ENCODE data around the gene GGT7. TPM values are rescaled to one million over a fixed set of nuclear protein-coding genes. Genes with fewer than 3 reads are reported as not detected.
"Not testable (repeated sequence)": the region's sequence is repeated elsewhere in the genome, so short reads cannot be mapped to it uniquely, and the experiment has no call there.

Gene GGT7
- total RNA-seq, 1 experiment from 2014 or later: 27.7 TPM

GRCh38 chr20:34904202-34904621, 31.6 kb upstream of the GGT7 start:
- Mint-ChIP-seq H3K4me1 (no peaks in the 10 kb centered on the region), H3K36me3 (peaks cover 7% of the 10 kb centered on the region), H3K27me3 (ENCODE audit: low read depth) (no peaks in the 10 kb centered on the region), H3K4me3 (no peak overlapping the region), H3K27ac (no peak overlapping the region; the same call in 1 of the 2 replicates), H3K9me3 (peaks cover 4% of the 10 kb centered on the region)
- TF ChIP-seq TEAD1 (CRISPR knock-in tag; IDR thresholded peaks at IDR 0.05) (no peak), CTCF (IDR thresholded peaks at IDR 0.05) (no peak), ELF4 (CRISPR knock-in tag; IDR thresholded peaks at IDR 0.05; ENCODE audit: low read depth) (no peak), E2F4 (CRISPR knock-in tag; IDR thresholded peaks at IDR 0.05; ENCODE audit: borderline replicate concordance, low read depth) (no peak), ATF1 (CRISPR knock-in tag; IDR thresholded peaks at IDR 0.05) (no peak), JAZF1 (CRISPR knock-in tag; IDR thresholded peaks at IDR 0.05) (no peak), E2F1 (CRISPR knock-in tag; IDR thresholded peaks at IDR 0.05) (no peak), AR (CRISPR knock-in tag; IDR thresholded peaks at IDR 0.05) (no peak), TCF7 (CRISPR knock-in tag; IDR thresholded peaks at IDR 0.05; ENCODE audit: low read depth) (no peak), ZNF423 (CRISPR knock-in tag; IDR thresholded peaks at IDR 0.05) (no peak)
- no peak for ATAC-seq
- CTCF ChIA-PET: interaction anchor here (0.6 kb wide), 2 partner anchors 52 to 579 kb away, joined by 4 to 5 read pairs; no protein-coding TSS in a partner anchor
- POLR2A ChIA-PET: no interaction called here
- no peak for DNase-seq (ENCODE audit: low spot score)

- H3K27ac Mint-ChIP-seq; H3K27me3 Mint-ChIP-seq (ENCODE audit: low read depth); CTCF ChIA-PET; H3K4me3 Mint-ChIP-seq; POLR2A ChIA-PET; H3K4me1 Mint-ChIP-seq; ATAC-seq; DNase-seq (ENCODE audit: low spot score): not testable (repeated sequence)
- Mint-ChIP-seq H3K9me3 (peaks cover 15% of the 10 kb centered on the region), H3K36me3 (peaks cover 20% of the 10 kb centered on the region)
Observed at GRCh38 chr20:34898731-34899130, 26.1 kb upstream of the GGT7 start.

GRCh38 chr20:34898129-34898528, 25.5 kb upstream of the GGT7 start:
- H3K27me3 Mint-ChIP-seq (ENCODE audit: low read depth); DNase-seq (ENCODE audit: low spot score); H3K4me3 Mint-ChIP-seq; H3K27ac Mint-ChIP-seq; ATAC-seq; POLR2A ChIA-PET; H3K4me1 Mint-ChIP-seq; CTCF ChIA-PET: not testable (repeated sequence)
- peaks cover 20% of the 10 kb centered on the region for H3K36me3 Mint-ChIP-seq
- H3K9me3 Mint-ChIP-seq: peaks cover 15% of the 10 kb centered on the region

GRCh38 chr20:34896086-34896621, 23.5 kb upstream of the GGT7 start:
- DNase-seq (ENCODE audit: low spot score) (no peak), ATAC-seq (no peak)
- Mint-ChIP-seq H3K36me3 (peaks cover 20% of the 10 kb centered on the region), H3K4me1 (no peaks in the 10 kb centered on the region), H3K27me3 (ENCODE audit: low read depth) (no peaks in the 10 kb centered on the region), H3K9me3 (peaks cover 15% of the 10 kb centered on the region), H3K27ac (no peak overlapping the region), H3K4me3 (no peak overlapping the region)
- ChIA-PET CTCF (no interaction called here), POLR2A (interaction anchor here (0.7 kb wide), 1 partner anchor 53 kb away, joined by 3 read pairs; no protein-coding TSS in a partner anchor)
- no peak for TF ChIP-seq GRHL2 (CRISPR knock-in tag; IDR thresholded peaks at IDR 0.05; ENCODE audit: insufficient replicate concordance, severe bottlenecking)
- TF ChIP-seq ARID4B (CRISPR knock-in tag; IDR thresholded peaks at IDR 0.05; ENCODE audit: borderline replicate concordance): no peak
- TF ChIP-seq CREB1 (CRISPR knock-in tag; IDR thresholded peaks at IDR 0.05): no peak
- no peak for TF ChIP-seq OVOL2 (CRISPR knock-in tag; IDR thresholded peaks at IDR 0.05; ENCODE audit: borderline replicate concordance)
- no peak for TF ChIP-seq ZNF423 (CRISPR knock-in tag; IDR thresholded peaks at IDR 0.05)
- TF ChIP-seq GABPB1 (CRISPR knock-in tag; IDR thresholded peaks at IDR 0.05): no peak
- TF ChIP-seq USF2 (CRISPR knock-in tag; IDR thresholded peaks at IDR 0.05): no peak
